ENCODE measurements around the gene KLHL10.

DNA sequence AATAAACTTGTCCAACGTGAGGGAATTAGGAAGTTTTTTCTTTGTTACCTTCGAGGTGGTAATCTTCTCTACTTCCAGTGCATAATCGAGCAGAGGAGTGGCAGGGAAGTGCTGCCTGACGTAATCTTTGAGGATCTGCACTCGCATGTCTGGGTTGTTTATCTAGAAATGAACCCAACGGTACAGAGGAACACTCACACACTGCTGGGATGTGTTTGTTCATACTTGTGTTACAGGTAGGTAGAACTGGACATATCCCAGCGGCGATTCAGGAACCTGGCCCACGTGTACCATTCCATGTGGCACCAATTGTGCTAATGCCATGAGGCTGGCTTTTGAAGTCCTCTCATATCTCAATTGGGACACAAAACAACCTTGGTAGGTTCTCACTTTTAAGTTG is 31.8 kb downstream of the KLHL10 start:
- TF ChIP-seq, protein P1, sequence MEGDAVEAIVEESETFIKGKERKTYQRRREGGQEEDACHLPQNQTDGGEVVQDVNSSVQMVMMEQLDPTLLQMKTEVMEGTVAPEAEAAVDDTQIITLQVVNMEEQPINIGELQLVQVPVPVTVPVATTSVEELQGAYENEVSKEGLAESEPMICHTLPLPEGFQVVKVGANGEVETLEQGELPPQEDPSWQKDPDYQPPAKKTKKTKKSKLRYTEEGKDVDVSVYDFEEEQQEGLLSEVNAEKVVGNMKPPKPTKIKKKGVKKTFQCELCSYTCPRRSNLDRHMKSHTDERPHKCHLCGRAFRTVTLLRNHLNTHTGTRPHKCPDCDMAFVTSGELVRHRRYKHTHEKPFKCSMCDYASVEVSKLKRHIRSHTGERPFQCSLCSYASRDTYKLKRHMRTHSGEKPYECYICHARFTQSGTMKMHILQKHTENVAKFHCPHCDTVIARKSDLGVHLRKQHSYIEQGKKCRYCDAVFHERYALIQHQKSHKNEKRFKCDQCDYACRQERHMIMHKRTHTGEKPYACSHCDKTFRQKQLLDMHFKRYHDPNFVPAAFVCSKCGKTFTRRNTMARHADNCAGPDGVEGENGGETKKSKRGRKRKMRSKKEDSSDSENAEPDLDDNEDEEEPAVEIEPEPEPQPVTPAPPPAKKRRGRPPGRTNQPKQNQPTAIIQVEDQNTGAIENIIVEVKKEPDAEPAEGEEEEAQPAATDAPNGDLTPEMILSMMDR (IDR thresholded peaks at IDR 0.05; ENCODE audit: low read length): no peak
- TF ChIP-seq EZH2 (IDR thresholded peaks at IDR 0.05; ENCODE audit: borderline replicate concordance, low read length): no peak
